ENCODE data around the gene LDLRAD1.
"Not testable (repeated sequence)": the region's sequence is repeated elsewhere in the genome, so short reads cannot be mapped to it uniquely, and the experiment has no call there.

Gene LDLRAD1

GRCh38 chr1:54037476-54037875 is 19.5 kb upstream of the LDLRAD1 start (continued):
- TF ChIP-seq GLI4 (tag by site-specific recombination; IDR thresholded peaks at IDR 0.05) (no peak), SP2 (tag by site-specific recombination; IDR thresholded peaks at IDR 0.05) (no peak), ZNF521 (tag by site-specific recombination; IDR thresholded peaks at IDR 0.05) (no peak), ZSCAN23 (tag by site-specific recombination; IDR thresholded peaks at IDR 0.05) (no peak)
- TF ChIP-seq, protein P1, sequence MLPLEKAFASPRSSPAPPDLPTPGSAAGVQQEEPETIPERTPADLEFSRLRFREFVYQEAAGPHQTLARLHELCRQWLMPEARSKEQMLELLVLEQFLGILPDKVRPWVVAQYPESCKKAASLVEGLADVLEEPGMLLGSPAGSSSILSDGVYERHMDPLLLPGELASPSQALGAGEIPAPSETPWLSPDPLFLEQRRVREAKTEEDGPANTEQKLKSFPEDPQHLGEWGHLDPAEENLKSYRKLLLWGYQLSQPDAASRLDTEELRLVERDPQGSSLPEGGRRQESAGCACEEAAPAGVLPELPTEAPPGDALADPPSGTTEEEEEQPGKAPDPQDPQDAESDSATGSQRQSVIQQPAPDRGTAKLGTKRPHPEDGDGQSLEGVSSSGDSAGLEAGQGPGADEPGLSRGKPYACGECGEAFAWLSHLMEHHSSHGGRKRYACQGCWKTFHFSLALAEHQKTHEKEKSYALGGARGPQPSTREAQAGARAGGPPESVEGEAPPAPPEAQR (tag by site-specific recombination; IDR thresholded peaks at IDR 0.05), result no peak
- TF ChIP-seq, protein P2, sequence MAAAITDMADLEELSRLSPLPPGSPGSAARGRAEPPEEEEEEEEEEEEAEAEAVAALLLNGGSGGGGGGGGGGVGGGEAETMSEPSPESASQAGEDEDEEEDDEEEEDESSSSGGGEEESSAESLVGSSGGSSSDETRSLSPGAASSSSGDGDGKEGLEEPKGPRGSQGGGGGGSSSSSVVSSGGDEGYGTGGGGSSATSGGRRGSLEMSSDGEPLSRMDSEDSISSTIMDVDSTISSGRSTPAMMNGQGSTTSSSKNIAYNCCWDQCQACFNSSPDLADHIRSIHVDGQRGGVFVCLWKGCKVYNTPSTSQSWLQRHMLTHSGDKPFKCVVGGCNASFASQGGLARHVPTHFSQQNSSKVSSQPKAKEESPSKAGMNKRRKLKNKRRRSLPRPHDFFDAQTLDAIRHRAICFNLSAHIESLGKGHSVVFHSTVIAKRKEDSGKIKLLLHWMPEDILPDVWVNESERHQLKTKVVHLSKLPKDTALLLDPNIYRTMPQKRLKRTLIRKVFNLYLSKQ (tag by site-specific recombination; IDR thresholded peaks at IDR 0.05; ENCODE audit: borderline replicate concordance), result no peak

DNA sequence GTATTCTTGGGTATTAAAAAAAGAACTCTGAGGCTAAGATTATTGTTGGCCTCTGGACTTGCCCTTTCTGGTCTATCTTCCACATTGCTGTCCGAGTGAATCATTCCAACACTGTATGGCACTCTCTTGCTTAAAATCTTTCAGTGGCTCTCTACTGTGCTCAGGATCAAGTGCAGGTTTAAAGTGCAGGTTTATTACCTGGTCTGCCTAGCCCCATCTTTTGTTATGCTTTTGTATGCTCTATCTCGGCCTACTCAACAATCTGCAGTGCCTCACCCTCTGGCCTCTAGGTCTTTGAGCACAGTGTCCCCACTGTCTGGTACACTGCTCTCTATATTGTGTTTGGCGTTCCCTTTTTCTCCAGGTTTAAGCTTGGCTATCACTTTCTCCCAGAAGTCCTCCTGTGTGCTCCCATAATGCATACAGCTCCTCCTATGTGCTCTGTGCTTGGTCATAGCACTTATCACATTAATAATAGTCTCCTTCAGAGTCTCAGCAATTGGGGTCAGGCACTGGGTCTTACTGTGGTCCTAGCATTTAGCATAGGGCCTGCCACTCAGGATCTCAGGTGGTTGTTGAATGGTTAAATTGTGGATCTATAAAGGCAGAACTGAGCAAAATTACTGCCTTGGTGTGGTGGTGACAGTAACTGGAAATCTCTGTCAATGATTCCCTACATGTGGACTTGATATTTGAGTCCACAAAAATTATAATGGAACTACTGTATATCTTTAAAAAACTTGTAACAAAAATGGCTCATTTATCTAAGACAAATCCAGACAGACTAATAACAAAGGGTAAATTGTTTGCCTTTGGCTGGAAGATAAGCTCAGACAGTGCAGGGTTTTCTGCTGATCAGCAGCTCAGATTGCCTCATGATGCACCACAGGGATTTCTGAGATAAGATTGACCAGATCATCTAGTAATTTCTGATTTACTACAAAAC is 10.6 kb upstream of the LDLRAD1 start:
- H3K4me1 ChIP-seq (ENCODE audit: control insufficient read depth, insufficient read depth, low read length), result peaks cover 4% of the 10 kb centered on the region; the same call in 1 of the 2 replicates
- peaks cover 7 to 27% of the 10 kb centered on the region in 2 experiments; a peak in 2 of 3 replicates for H3K36me3 ChIP-seq (ENCODE audit: control insufficient read depth in 2 of 2, insufficient read depth in 1 of 2, low read length in 2 of 2)
- no peaks in the 10 kb centered on the region for H3K9me3 ChIP-seq (ENCODE audit: control insufficient read depth, insufficient read depth, low read depth, low read length)
- no peak for TF ChIP-seq ZBTB7A (tag by site-specific recombination; IDR thresholded peaks at IDR 0.05; ENCODE audit: low read depth)
- no peak for TF ChIP-seq ZNF19 (tag by site-specific recombination; IDR thresholded peaks at IDR 0.05; ENCODE audit: low read depth)
- no peak for TF ChIP-seq ZSCAN23 (tag by site-specific recombination; IDR thresholded peaks at IDR 0.05)
- ChIA-PET POLR2A (no interaction called here), CTCF (interaction anchor here (0.6 to 1.0 kb wide), 2 partner anchors 12 to 345 kb away, joined by 3 read pairs; no protein-coding TSS in a partner anchor)
- H3K4me3 ChIP-seq (ENCODE audit: low read depth, low read length), result no peak overlapping the region
- no peak overlapping the region; the same call in 1 of the 2 replicates for H3K27ac ChIP-seq (ENCODE audit: extremely low read depth, low read depth, low read length)

DNA sequence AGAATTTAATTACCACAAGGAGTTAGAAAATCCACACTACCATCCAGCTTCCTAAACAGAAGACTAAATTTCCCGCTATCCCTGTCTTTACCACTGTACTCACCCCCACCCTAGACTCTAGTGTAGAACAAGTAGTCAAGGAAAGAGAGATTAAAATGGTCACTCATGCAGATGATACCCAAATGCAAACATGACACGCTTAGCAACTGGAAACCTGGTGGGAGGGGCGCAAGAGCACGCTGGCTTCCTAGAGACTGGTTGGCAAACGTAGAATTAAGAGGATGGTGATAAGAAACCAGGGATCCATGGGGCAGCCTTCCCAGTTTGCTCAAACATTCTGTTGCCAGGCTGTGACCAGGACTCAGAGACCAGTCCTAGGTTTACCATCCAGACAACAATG is 9.9 kb upstream of the LDLRAD1 start:
- H3K4me3 ChIP-seq (ENCODE audit: low read depth, low read length), result no peak overlapping the region
- CTCF ChIA-PET, result no interaction called here
- H3K36me3 ChIP-seq (ENCODE audit: control insufficient read depth in 2 of 2, insufficient read depth in 1 of 2, low read length in 2 of 2), result peaks cover 5 to 20% of the 10 kb centered on the region in 2 experiments; a peak in 2 of 3 replicates
- no peak overlapping the region for H3K27ac ChIP-seq (ENCODE audit: extremely low read depth, low read depth, low read length)
- POLR2A ChIA-PET, result no interaction called here
- H3K9me3 ChIP-seq (ENCODE audit: control insufficient read depth, insufficient read depth, low read depth, low read length), result no peaks in the 10 kb centered on the region
- H3K4me1 ChIP-seq (ENCODE audit: control insufficient read depth, insufficient read depth, low read length), result peaks cover 4% of the 10 kb centered on the region; the same call in 1 of the 2 replicates
- TF ChIP-seq OSR2 (tag by site-specific recombination; IDR thresholded peaks at IDR 0.05), result peak; percentile 21; the same call in 1 of the 2 replicates
- TF ChIP-seq, protein P3, sequence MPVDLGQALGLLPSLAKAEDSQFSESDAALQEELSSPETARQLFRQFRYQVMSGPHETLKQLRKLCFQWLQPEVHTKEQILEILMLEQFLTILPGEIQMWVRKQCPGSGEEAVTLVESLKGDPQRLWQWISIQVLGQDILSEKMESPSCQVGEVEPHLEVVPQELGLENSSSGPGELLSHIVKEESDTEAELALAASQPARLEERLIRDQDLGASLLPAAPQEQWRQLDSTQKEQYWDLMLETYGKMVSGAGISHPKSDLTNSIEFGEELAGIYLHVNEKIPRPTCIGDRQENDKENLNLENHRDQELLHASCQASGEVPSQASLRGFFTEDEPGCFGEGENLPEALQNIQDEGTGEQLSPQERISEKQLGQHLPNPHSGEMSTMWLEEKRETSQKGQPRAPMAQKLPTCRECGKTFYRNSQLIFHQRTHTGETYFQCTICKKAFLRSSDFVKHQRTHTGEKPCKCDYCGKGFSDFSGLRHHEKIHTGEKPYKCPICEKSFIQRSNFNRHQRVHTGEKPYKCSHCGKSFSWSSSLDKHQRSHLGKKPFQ (tag by site-specific recombination; IDR thresholded peaks at IDR 0.05), result no peak

DNA sequence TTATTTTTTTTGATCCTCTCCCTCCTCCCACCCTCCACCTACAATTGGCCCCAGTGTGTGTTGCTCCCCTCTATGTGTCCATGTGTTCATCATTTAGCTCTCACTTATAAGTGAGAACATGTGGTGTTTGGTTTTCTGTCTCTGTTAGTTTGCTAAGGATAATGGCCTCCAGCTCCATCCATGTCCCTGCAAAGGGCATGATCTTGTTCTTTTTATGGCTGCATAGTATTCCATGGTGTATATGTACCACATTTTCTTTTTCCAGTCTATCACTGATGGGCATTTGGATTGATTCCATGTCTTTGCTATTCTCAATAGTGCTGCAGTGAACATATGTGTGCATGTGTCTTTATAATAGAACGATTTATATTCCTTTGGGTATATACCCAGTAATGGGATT is 6.8 kb upstream of the LDLRAD1 start:
- H3K4me3 ChIP-seq (ENCODE audit: low read depth, low read length); H3K4me1 ChIP-seq (ENCODE audit: control insufficient read depth, insufficient read depth, low read length); H3K27ac ChIP-seq (ENCODE audit: extremely low read depth, low read depth, low read length); H3K9me3 ChIP-seq (ENCODE audit: control insufficient read depth, insufficient read depth, low read depth, low read length); H3K36me3 ChIP-seq (ENCODE audit: control insufficient read depth in 2 of 2, insufficient read depth in 1 of 2, low read length in 2 of 2); POLR2A ChIA-PET; CTCF ChIA-PET: not testable (repeated sequence)
- peak; percentile 87 for TF ChIP-seq ZNF146 (tag by site-specific recombination; IDR thresholded peaks at IDR 0.05)

Data from HEK293 (cell line).